Testis (tissue), 2 donors: ENCODE measurements around the gene HIRA.

Source experiments
- CTCF ChIP-seq, 3 experiments: fragments of 450-650 bp in 2 of 3; fragments of 200-600 bp in 1 of 3; sonication (generic) in 1 of 3; IDR thresholded peaks; one replicate each; pipeline ENCODE4 v1.5.1; 2016 to 2019; ENCODE audit warnings: antibody characterized with exemption in 3 of 3, mild to moderate bottlenecking in 2 of 3, moderate library complexity in 1 of 3
- POLR2A ChIP-seq: fragments of 450-650 bp; IDR thresholded peaks from one replicate; pipeline ENCODE4 v1.6.1; 2017; ENCODE audit warnings: antibody characterized with exemption, mild to moderate bottlenecking, moderate library complexity

DNA sequence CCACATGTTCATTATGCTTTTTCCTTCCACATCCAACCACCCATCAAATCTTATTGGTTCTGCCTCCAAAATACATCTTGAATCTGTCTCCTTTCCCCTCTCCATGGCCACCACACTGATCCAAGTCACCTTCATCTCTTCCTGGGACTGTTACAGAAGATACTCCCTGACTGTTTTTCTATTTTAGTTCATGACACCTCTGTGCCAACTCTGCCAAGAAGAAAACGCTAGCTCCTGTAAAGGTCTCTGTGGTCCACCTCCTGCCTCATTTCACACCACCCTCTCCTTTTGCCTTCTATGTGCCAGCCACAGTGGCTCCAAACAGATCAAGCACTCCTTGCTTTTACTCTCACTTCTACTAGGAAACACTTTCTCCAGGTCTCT is 81.1 kb downstream of the HIRA start:
- no peak for TF ChIP-seq POLR2A
- TF ChIP-seq CTCF (IDR thresholded peaks at IDR 0.05) = no peak
